Endothelial cell of umbilical vein (primary cell): Measurements from ENCODE around the gene KIAA1217.

Experiments used
- EZH2 ChIP-seq: IDR thresholded peaks from 2 replicates; pipeline ENCODE4 v1.6.1; 2012; ENCODE audit warnings: borderline replicate concordance, low read depth, mild to moderate bottlenecking, moderate library complexity, low read length, inconsistent platforms; ENCODE audit not compliant: severe bottlenecking
- POLR2A ChIP-seq: IDR thresholded peaks from 2 replicates; pipeline ENCODE4 v1.6.1; 2012; ENCODE audit warnings: low read depth, mild to moderate bottlenecking, control low read depth, low read length
- TF ChIP-seq, protein P1 (sequence below), 2 donors: IDR thresholded peaks; 1 replicate in 1 of 2; 2 replicates in 1 of 2; pipeline ENCODE4 v1.5.1; 2011; ENCODE audit warnings: low read length in 2 of 2, mild to moderate bottlenecking in 2 of 2, moderate library complexity in 2 of 2, control low read depth in 1 of 2, inconsistent platforms in 1 of 2, low read depth in 1 of 2; ENCODE audit not compliant: insufficient read depth in 1 of 2; ENCODE audit errors: extremely low read depth in 1 of 2

DNA sequence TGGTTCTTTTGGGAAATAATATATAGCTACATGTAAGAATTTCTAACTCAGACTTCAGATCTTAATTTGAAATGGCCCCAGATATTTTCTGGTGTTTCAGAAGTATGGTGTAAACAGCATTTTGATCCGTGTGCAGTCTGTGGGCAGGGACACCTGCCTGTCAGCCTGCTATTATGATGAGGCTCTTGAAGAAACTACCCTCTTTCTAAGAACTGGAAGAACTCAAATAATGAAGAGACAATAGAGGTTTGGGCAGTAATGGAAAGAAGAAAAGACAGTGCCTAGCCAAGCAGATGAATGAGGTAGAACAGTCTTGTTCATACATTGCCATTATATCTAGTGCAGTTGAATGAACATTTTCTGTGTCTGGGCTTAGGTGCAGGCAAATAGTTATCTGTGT, 258.2 kb downstream of the KIAA1217 start:
- TF ChIP-seq POLR2A: no peak
- TF ChIP-seq, protein P1, sequence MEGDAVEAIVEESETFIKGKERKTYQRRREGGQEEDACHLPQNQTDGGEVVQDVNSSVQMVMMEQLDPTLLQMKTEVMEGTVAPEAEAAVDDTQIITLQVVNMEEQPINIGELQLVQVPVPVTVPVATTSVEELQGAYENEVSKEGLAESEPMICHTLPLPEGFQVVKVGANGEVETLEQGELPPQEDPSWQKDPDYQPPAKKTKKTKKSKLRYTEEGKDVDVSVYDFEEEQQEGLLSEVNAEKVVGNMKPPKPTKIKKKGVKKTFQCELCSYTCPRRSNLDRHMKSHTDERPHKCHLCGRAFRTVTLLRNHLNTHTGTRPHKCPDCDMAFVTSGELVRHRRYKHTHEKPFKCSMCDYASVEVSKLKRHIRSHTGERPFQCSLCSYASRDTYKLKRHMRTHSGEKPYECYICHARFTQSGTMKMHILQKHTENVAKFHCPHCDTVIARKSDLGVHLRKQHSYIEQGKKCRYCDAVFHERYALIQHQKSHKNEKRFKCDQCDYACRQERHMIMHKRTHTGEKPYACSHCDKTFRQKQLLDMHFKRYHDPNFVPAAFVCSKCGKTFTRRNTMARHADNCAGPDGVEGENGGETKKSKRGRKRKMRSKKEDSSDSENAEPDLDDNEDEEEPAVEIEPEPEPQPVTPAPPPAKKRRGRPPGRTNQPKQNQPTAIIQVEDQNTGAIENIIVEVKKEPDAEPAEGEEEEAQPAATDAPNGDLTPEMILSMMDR (IDR thresholded peaks at IDR 0.05; ENCODE audit: extremely low read depth in 1 of 2, insufficient read depth in 1 of 2, low read depth in 1 of 2, low read length in 2 of 2): no peak
- no peak for TF ChIP-seq EZH2
